GM12878 (cell line): Measurements from ENCODE around the gene L3HYPDH. TPM values are rescaled to one million over a fixed set of nuclear protein-coding genes. Genes with fewer than 3 reads are reported as not detected.

Experiments used
- ATAC-seq: fragments of 200-7000 bp; cut with Tn5 transposase; 3 replicates; pipeline ENCODE4 v1.9.1; 2020; ENCODE audit warnings: mild to moderate bottlenecking, moderate library complexity
- BruUV-seq: library from RNA; stranded (reverse); fragments of 400-500 nt; replicated peaks from 2 replicates; lab custom pipeline; 2021; lab: Mats Ljungman, UMichigan
- CTCF ChIA-PET: fragments of 300-600 bp; sonication (Branson Sonifier 250); formaldehyde crosslinking; extraction: SDS; loops from one replicate; lab custom pipeline; 2021; ENCODE audit warnings: inconsistent platforms; lab: Yijun Ruan, JAX
- POLR2A ChIA-PET: fragments of 350-600 bp; formaldehyde crosslinking; extraction: SDS; loops from one replicate; lab custom pipeline; 2021; ENCODE audit warnings: inconsistent platforms; lab: Charles Lee
- RAD21 ChIA-PET: fragments of 300-600 bp; sonication (Branson Sonifier 250); formaldehyde crosslinking; loops from one replicate; lab custom pipeline; 2023; ENCODE audit warnings: antibody characterized with exemption; ENCODE audit not compliant: unreplicated experiment; lab: Charles Lee
- SMC1A ChIA-PET: fragments of 300-600 bp; sonication (Branson Sonifier 250); formaldehyde crosslinking; loops from one replicate; lab custom pipeline; 2023; ENCODE audit not compliant: unreplicated experiment, uncharacterized antibody; lab: Charles Lee
- DNase-seq: peaks from one replicate; pipeline ENCODE4 v3.0.0-alpha.2; 2011; ENCODE audit warnings: low read depth, low spot score
- FAIRE-seq: peaks from 3 replicates; lab custom pipeline; 2011; peaks lifted over from hg19 to GRCh38; lab: Jason Lieb, UNC
- H2AFZ ChIP-seq: 2 replicates; pipeline ENCODE4 v1.6.0; 2011; ENCODE audit warnings: low read depth, low read length, control low read depth; ENCODE audit not compliant: control insufficient read depth
- H3K27ac ChIP-seq: 2 replicates; pipeline ENCODE4 v1.5.1; 2011; ENCODE audit warnings: control low read depth; ENCODE audit not compliant: control insufficient read depth, insufficient read depth
- H3K27me3 ChIP-seq, 2 experiments: replicated peaks in 1 of 2; 2 replicates each; pipeline versions ENCODE4 v1.6.0 to v1.6.1; 2011; ENCODE audit warnings: low read length in 1 of 2; ENCODE audit not compliant: control insufficient read depth in 2 of 2, insufficient read depth in 2 of 2
- H3K36me3 ChIP-seq, 2 experiments: 2 replicates each; pipeline ENCODE4 v1.5.1; 2011; ENCODE audit warnings: low read length in 1 of 2; ENCODE audit not compliant: control insufficient read depth in 2 of 2, insufficient read depth in 2 of 2
- H3K4me1 ChIP-seq: 2 replicates; pipeline ENCODE4 v1.6.1; 2011; ENCODE audit warnings: mild to moderate bottlenecking, low read length, moderate library complexity, mixed read lengths; ENCODE audit not compliant: control insufficient read depth, insufficient read depth
- H3K4me2 ChIP-seq: 2 replicates; pipeline ENCODE4 v1.6.0; 2011; ENCODE audit warnings: control low read depth; ENCODE audit not compliant: control insufficient read depth, insufficient read depth
- H3K4me3 ChIP-seq: fragments of 200-600 bp; sonication (generic); 2 replicates; pipeline ENCODE4 v1.5.1; 2016
- H3K79me2 ChIP-seq: 2 replicates; pipeline ENCODE4 v1.6.0; 2011; ENCODE audit warnings: low read length; ENCODE audit not compliant: control insufficient read depth, insufficient read depth
- H3K9ac ChIP-seq: 2 replicates; pipeline ENCODE4 v1.8.0; 2011; ENCODE audit warnings: low read length, control low read depth, mixed read lengths; ENCODE audit not compliant: control insufficient read depth, insufficient read depth
- H3K9me3 ChIP-seq: replicated peaks from 3 replicates; pipeline ENCODE4 v1.5.1; 2011; ENCODE audit warnings: mild to moderate bottlenecking, low read length; ENCODE audit not compliant: control insufficient read depth, insufficient read depth
- H4K20me1 ChIP-seq: 2 replicates; pipeline ENCODE4 v1.6.0; 2011; ENCODE audit not compliant: control insufficient read depth, insufficient read depth
- EP300 ChIP-seq, 2 experiments: fragments of 150-350 bp in 1 of 2; IDR thresholded peaks; 2 replicates each; pipeline ENCODE4 v1.6.1; 2011 to 2012; ENCODE audit warnings: low read depth in 2 of 2, low read length in 2 of 2, borderline replicate concordance in 1 of 2, improper control_type of control experiment in 1 of 2, inconsistent platforms in 1 of 2; ENCODE audit not compliant: control insufficient read depth in 1 of 2
- FOXM1 ChIP-seq: IDR thresholded peaks from 2 replicates; pipeline ENCODE4 v1.6.1; 2012; ENCODE audit warnings: low read depth, mild to moderate bottlenecking, inconsistent platforms, low read length, moderate library complexity
- IRF4 ChIP-seq: IDR thresholded peaks from 2 replicates; pipeline ENCODE4 v1.6.1; 2011; ENCODE audit warnings: low read depth, low read length
- NBN ChIP-seq: fragments of 450-650 bp; IDR thresholded peaks from 2 replicates; pipeline ENCODE4 v1.6.1; 2016
- RAD21 ChIP-seq: IDR thresholded peaks from 2 replicates; pipeline ENCODE4 v1.6.1; 2011; ENCODE audit warnings: mild to moderate bottlenecking, low read depth, low read length, moderate library complexity; ENCODE audit not compliant: insufficient read depth
- WRNIP1 ChIP-seq: IDR thresholded peaks from 2 replicates; pipeline ENCODE4 v1.6.1; 2011; ENCODE audit warnings: low read depth, low read length, improper control_type of control experiment, borderline replicate concordance
- WGBS: methylation state at CpG from one replicate; pipeline ENCODE4 v1.1.6; 2016; ENCODE audit warnings: low lambda C conversion rate; ENCODE audit not compliant: insufficient replicate concordance, insufficient coverage; ENCODE audit errors: missing lambda C conversion rate; 5-methylcytosine and 5-hydroxymethylcytosine counted together
- in situ Hi-C: fragments of 300-500 bp; cut with MboI; formaldehyde crosslinking; loops from 9 replicates; pipeline ENCODE4 v1.14.3; 2018; ENCODE audit warnings: mixed read lengths
- intact Hi-C: fragments of 100-400 bp; cut with micrococcal nuclease; formaldehyde crosslinking; loops from one replicate; pipeline ENCODE4 v1.14.2; 2022; ENCODE audit not compliant: unreplicated experiment
- polyA plus RNA-seq, 11 experiments: library from polyadenylated mRNA; depleted of rRNA in 4 of 11; unstranded in 6 of 11; stranded (reverse) in 5 of 11; fragments of >200 nt; fragmentation: Nextera tagmentation in 4 of 11; fragmentation: Illumina TruSeq in 1 of 11; extraction: Ambion mirVana in 4 of 11; extraction: Trizol in 1 of 11; gene quantifications; 1 replicate in 1 of 11; 2 replicates in 10 of 11; pipeline versions ENCODE4 v1.2.1 to v1.2.3, GENCODE V29; 2011 to 2016; ENCODE audit warnings: inconsistent platforms in 2 of 11, missing spikeins in 2 of 11, low read depth in 1 of 11
- total RNA-seq, 4 experiments: library from RNA; depleted of rRNA in 3 of 4; stranded (reverse); fragments of >200 nt in 3 of 4; fragmentation: Illumina TruSeq in 1 of 4; extraction: Trizol in 1 of 4; gene quantifications; 2 replicates each; pipeline versions ENCODE4 v1.2.1 to v1.2.3, GENCODE V29; 2013 to 2021

The L3HYPDH gene
- total and polyA plus RNA-seq, 10 of the 15 experiments (the other 5 are each of a cell fraction or from before 2014, with no cell fraction given): 11.5 to 27.8 (median 15.8) TPM

DNA sequence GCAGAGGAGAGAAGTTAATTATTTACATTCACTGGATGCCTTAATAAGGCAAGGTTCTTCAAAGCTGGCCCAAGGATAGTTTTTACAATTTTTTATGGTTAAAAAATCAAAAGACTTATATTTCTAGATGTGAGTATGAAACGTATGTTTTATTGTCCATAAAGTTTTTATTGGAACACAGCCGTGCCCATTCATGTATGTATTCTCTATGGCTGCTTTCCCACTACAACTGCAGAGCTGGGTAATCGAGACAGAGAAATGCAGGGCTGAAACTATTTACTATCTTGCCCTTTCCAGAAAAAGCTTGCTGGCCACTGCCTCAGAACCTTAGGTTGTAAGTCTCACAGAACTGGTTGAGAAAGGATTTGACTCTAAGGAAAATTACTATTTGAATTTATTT, 16.5 kb upstream of the L3HYPDH start:
- TF ChIP-seq EP300 (IDR thresholded peaks at IDR 0.05; ENCODE audit: borderline replicate concordance in 1 of 2, control insufficient read depth in 1 of 2, low read depth in 2 of 2, low read length in 2 of 2): no peak
- TF ChIP-seq NBN: no peak
- TF ChIP-seq, all 136 proteins: peak for 0
- no peaks in the 10 kb centered on the region for H3K27me3 ChIP-seq
- WGBS: 92% methylated on average over 3 of the region's 3 CpGs
- H3K79me2 ChIP-seq: no peaks in the 10 kb centered on the region
- intact Hi-C loops: no loop called here
- ChIA-PET RAD21 (interaction anchor here (0.6 to 1.3 kb wide), 2 partner anchors 16 to 83 kb away, joined by 3 read pairs; partner anchors contain the start of genes JKAMP and L3HYPDH), CTCF (interaction anchor here (0.8 to 1.9 kb wide), 3 partner anchors 17 to 683 kb away, joined by 3 to 7 read pairs (median 4); partner anchors contain the start of genes CCDC175 and L3HYPDH), SMC1A (interaction anchor here (1.0 to 1.7 kb wide), 4 partner anchors 9 to 76 kb away, joined by 3 to 4 read pairs (median 3); partner anchors contain the start of gene CCDC175), POLR2A (interaction anchor here (0.6 kb wide), 1 partner anchor 661 kb away, joined by 3 read pairs; no protein-coding TSS in a partner anchor)
- H2AFZ ChIP-seq: no peak overlapping the region
- no peaks in the 10 kb centered on the region for H4K20me1 ChIP-seq
- no peak overlapping the region for H3K9ac ChIP-seq
- H3K4me3 ChIP-seq: no peak overlapping the region
- BruUV-seq: no TSS peak
- no peaks in the 10 kb centered on the region for H3K9me3 ChIP-seq
- in situ Hi-C loops: no loop called here
- H3K4me2 ChIP-seq: no peak overlapping the region
- H3K36me3 ChIP-seq: peaks cover 0 to 23% of the 10 kb centered on the region in 2 experiments; a peak in 3 of 4 replicates
- no peaks in the 10 kb centered on the region for H3K4me1 ChIP-seq
- ATAC-seq: no peak
- FAIRE-seq: no peak
- H3K27ac ChIP-seq: no peak overlapping the region
- no peak for DNase-seq

DNA sequence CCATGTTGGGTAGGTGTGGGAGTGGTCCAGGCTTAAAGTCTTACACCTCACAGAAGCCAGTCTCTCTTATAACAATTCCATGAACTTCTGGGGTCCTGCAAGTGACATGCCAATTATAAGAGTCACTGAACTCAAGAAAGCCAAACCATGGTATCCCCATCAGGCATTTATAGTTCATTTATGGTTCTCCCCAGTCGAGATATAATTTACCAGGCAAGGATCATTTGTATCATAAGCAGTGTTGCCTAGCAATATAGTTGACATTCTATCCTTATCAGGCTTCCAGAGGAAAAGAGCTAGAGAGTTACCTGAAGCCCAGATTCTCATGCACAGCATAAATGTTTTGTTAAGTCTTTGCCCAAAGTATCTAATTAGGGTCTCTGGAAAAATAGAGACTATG, 8.2 kb upstream of the L3HYPDH start:
- ATAC-seq (no peak), DNase-seq (no peak), FAIRE-seq (no peak)
- no peaks in the 10 kb centered on the region for H4K20me1 ChIP-seq
- in situ Hi-C loops: loop anchor here (25.0 kb wide), 1 partner anchor 670 kb away; the partner anchor contains the start of gene DHRS7
- H3K4me3 ChIP-seq: no peak overlapping the region
- POLR2A ChIA-PET: no interaction called here
- no peak overlapping the region for H3K27ac ChIP-seq
- intact Hi-C loops: no loop called here
- H2AFZ ChIP-seq: no peak overlapping the region
- RAD21 ChIA-PET: no interaction called here
- no peak overlapping the region for H3K4me2 ChIP-seq
- CTCF ChIA-PET: no interaction called here
- SMC1A ChIA-PET: interaction anchor here (1.0 kb wide), 1 partner anchor 9 kb away, joined by 3 read pairs; the partner anchor contains the start of genes JKAMP and L3HYPDH
- H3K9ac ChIP-seq: no peak overlapping the region
- H3K36me3 ChIP-seq: peaks cover 0 to 30% of the 10 kb centered on the region in 2 experiments; a peak in 2 of 4 replicates
- BruUV-seq: no TSS peak
- no peaks in the 10 kb centered on the region for H3K27me3 ChIP-seq
- no peaks in the 10 kb centered on the region for H3K4me1 ChIP-seq
- no peaks in the 10 kb centered on the region; the same call in 2 of the 3 replicates for H3K9me3 ChIP-seq
- no peak for TF ChIP-seq RAD21
- TF ChIP-seq IRF4: no peak
- TF ChIP-seq FOXM1: no peak
- TF ChIP-seq WRNIP1: no peak
- H3K79me2 ChIP-seq: no peaks in the 10 kb centered on the region
- 89% methylated on average over 1 of the region's 1 CpG for WGBS
